Measurements from ENCODE around the gene SNTG2.

DNA sequence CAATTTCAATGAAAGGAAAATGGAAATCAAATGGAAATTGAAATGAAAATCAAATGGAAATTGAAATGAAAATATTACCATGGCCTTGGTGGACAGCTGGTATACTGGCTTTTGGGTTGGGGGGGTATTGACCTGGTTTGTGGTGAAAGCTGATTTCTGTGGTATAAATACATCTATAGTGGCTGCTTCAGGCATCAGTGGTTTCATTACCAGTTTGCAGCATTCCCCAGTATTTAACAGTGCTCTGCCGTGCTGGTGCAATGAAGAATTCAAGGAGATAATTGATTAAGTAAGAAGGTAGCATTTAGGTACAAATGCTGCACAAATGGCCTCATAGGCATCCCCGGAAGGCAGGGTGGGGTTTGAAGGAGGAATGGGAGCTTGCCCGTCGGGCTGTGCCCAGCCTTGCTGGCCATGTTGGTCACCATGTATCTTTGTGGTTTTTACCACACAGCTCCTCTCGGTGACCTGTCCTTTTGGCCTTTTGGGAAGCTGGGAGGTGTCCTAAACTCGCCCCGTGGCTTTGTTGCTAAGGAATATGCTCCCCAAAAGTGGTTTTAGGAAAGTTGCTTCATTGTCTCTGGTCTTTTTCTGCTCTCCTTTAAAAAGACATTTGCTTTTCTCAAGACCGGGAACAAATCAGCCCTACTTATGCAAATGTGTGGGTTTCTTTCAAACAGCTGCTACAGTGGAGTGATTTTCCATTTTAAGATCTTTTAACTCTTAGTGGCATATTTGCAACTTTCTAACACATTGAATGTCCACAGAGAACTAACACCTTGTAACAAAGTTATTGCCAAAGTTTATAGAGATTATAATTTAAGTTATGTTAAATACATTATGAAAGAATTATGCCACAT lies 28.6 kb downstream of the SNTG2 start:
- no peak for TF ChIP-seq POLR2A (IDR thresholded peaks at IDR 0.05)
- TF ChIP-seq, protein P1, sequence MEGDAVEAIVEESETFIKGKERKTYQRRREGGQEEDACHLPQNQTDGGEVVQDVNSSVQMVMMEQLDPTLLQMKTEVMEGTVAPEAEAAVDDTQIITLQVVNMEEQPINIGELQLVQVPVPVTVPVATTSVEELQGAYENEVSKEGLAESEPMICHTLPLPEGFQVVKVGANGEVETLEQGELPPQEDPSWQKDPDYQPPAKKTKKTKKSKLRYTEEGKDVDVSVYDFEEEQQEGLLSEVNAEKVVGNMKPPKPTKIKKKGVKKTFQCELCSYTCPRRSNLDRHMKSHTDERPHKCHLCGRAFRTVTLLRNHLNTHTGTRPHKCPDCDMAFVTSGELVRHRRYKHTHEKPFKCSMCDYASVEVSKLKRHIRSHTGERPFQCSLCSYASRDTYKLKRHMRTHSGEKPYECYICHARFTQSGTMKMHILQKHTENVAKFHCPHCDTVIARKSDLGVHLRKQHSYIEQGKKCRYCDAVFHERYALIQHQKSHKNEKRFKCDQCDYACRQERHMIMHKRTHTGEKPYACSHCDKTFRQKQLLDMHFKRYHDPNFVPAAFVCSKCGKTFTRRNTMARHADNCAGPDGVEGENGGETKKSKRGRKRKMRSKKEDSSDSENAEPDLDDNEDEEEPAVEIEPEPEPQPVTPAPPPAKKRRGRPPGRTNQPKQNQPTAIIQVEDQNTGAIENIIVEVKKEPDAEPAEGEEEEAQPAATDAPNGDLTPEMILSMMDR (IDR thresholded peaks at IDR 0.05): no peak
